Hematopoietic multipotent progenitor cell treated with erythropoietin and hydrocortisone succinate and interleukin-3 and kit ligand, for 8 days (in vitro differentiated cells): ENCODE results near the gene SHROOM1.
"Not testable (repeated sequence)": the region's sequence is repeated elsewhere in the genome, so short reads cannot be mapped to it uniquely, and the experiment has no call there.

Source experiments
- DNase-seq: peaks from one replicate; pipeline ENCODE4 v3.0.0-alpha.2; 2015

The SHROOM1 gene

DNA sequence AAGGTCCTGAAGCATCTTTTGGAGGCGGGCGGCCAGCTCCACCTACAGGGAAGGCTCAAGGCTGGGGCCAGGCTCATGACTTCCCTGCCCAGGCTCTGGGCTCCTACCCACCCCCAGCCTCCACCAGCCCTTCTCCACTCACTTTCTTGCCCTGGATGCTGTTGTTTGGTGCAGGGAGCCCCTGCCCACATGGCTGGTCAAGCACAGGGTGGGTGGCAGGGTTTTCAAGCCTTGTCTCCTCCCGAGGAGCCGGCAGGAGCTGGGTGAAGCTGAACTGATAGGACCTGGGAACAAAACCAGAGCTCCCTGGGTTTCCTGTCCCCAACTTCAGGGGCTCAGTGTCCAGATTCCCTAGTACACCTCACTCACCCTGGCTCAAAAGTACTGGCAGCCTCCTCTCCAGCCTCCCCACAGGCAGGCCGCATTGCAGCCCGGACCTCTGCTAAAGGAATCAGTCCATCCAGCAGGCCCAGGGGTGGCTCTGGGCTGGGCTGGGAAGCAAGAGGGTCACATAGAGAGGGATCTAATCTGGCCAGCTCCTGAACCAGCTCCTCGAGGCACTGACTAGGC is 6.9 kb downstream of the SHROOM1 start:
- no peak for DNase-seq

- peak; percentile 40 for DNase-seq
These were observed 7.6 kb downstream of the SHROOM1 start for GRCh38 chr5:132822650-132823480.

GRCh38 chr5:132821791-132822190 is 8.7 kb downstream of the SHROOM1 start:
- DNase-seq: no peak

DNA sequence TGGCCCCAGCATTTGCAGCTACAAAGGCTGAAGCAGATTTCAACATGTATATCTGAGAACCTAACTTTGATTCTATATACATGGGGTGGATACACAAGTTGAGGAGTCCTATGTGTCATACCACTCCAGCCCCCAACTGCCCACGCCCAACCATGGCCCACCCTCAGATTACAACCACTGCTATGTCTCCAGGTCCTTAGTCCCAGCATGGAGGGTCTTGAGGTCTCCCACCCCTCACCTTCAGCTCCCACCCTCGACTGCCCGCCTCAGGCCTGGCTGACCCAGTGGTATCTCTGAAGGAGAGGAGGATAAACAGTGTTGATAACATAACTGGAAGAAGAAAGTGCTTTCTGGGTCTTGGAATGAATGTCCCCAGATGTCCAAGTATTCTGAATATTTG is 9.1 kb downstream of the SHROOM1 start:
- DNase-seq: no peak

DNA sequence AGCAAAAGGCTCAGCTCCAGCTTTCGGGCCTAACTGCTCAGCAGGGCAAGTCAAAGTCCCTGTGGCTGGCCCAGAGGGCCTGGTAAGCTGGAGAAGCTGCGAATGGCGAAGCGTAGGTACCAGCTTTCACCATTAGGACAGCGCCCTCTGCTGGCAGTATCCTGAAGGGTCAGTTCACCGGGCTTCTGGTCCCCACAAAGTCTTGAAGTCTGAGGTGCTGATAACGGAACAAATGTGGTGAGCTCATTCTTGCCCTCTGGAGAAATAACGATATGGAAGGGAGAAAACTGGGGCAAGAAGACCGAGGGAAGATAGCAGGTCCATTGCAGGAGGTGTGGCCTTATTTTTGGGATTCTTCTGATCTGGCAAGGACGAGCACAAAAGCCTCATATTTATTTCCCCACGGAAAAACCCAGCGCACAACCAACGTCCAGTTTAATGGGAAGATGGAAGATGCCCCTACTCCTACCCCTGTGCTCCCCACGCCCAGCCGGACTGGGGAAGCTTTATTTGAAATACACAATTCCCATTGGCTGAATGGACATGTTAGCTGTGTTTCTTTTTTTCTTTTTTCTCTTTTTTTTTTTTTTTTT is 10.2 kb downstream of the SHROOM1 start:
- peak; percentile 95 for DNase-seq

GRCh38 chr5:132819468-132819867 is 11.0 kb downstream of the SHROOM1 start:
- DNase-seq: no peak

DNA sequence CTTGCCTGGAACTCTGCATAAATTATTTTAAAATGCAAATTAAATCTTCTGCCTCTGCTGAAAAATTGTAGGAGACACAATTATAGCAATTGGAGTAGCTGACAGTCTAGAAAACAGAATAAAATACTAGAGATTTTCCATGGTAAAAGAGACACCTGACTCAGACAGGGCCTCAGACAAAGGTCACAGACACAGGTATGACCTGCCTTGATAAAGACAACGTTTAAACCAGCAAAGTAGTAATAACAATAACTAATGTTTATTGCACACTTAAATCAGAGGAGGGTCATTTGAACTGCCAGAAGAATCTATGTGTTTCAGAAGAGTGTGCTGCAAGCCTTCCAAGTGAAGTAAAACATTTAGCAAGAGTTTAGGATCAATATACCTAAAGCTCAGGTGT is 13.4 kb downstream of the SHROOM1 start:
- no peak for DNase-seq

- DNase-seq: no peak
These were observed 13.9 kb downstream of the SHROOM1 start for GRCh38 chr5:132816554-132816953.

DNA sequence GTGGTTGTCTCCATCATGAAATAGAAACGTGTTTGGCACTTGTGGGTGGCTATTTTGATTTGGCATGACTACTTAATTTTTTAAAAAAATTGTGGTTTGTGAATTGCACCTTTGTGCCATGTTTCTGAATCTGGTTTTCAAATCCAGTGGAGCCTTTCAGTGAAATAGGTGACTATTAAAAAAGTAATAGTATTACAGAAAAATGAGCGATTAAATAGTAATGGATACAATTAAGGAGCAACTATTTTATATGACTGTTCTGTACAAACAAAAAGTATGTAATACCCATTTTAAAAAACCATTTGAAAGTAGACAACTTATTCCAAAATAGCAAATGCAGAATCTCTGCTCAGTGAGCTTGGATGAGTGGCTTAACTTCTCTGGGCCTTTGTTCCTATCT is 14.4 kb downstream of the SHROOM1 start:
- DNase-seq: no peak

DNA sequence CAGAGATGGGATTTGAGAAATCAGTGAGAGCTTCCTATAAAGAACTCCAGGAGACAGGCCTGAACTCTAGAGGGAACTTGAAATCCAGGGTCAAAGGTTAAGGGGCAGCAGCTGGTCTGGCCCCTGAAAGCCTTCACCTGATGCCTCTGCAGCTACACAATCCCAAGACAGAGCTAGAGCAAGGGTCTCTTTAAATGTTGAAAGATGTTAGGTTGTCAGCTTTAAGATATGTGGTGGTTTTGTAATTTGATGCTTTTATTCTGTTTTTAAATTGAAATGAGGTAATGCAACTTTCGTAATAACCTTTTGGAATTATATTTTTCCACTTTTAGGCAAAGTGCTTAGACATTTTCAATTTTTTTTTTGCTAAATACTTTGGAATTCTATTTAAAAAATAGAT is 15.0 kb downstream of the SHROOM1 start:
- no peak for DNase-seq

- no peak for DNase-seq
These were observed 15.7 kb downstream of the SHROOM1 start for GRCh38 chr5:132814503-132815294.

GRCh38 chr5:132813599-132814502 is 16.6 kb downstream of the SHROOM1 start:
- no peak for DNase-seq

DNA sequence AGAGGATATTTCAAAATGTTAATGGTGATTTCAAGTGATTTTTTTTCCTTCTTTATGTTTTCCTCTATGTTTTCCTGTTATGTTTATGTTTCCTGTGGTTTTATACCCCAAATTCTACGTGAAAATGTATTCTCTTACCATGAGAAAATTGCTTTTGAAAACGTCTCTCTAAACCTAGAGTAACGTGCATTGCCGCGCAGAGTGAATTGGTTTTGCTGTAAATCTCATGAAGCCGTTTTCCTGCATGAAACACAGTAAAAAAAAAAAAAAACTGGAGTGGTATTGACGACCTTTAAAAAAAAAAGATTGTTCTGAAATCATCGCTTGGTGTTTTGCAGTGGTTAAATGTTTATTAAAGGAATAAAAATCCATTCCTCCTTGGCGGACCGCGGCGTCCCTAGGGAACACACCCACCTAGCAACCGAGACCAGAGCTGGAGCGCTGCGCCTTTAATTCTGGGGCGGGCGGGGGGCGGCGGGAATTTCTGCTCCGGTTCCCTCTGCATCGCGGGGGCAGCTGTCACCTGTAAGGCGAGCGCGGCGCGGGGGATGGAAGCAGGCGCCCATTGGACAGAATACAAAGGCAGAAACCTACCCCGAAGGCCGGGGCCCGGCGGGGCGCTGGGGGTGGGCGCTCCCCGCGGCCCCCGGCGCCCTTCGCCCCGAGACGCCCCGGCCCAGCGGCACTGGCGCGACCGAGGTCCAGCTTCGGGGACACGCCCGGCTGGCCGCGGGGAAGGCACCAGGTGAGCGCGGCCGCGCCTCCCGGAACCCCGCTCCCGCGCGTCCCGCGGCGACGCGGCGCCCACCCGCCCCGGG is 17.5 kb downstream of the SHROOM1 start, which contains the start of gene SOWAHA:
TSS of gene SOWAHA (plus strand) at position 522 of the 818 bp plus-strand sequence. CDS start 320 bp downstream, outside the sequence.
- DNase-seq: no peak

GRCh38 chr5:132812123-132812765 is 18.2 kb downstream of the SHROOM1 start:
- no peak for DNase-seq

- no peak for DNase-seq
These were observed 19.8 kb downstream of the SHROOM1 start for GRCh38 chr5:132810605-132811004.

GRCh38 chr5:132808866-132809265 is 21.6 kb downstream of the SHROOM1 start:
- no peak for DNase-seq

DNA sequence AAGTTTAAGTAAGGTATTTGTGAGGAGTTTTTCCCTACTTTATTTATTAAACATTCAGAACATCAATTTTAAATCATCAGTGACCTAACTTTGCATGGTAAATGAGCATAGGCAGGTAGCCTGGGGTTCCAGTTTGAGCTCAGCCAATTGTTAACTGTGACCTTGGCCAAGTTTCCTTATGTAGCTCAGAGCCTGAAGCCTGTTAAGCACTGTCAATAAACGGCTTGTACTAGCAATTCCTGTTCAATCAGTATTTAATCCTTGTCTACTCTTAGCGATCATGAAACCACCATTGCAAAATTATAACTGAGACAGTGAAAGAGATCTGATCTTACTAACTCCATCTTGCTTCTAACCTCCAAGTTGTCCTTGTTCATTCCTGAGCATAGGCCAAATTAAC is 22.0 kb downstream of the SHROOM1 start:
- DNase-seq: no peak

GRCh38 chr5:132807163-132807838 is 23.1 kb downstream of the SHROOM1 start:
- peak; percentile 68 for DNase-seq

- DNase-seq: not testable (repeated sequence)
These were observed 23.7 kb downstream of the SHROOM1 start for GRCh38 chr5:132806804-132807162.

DNA sequence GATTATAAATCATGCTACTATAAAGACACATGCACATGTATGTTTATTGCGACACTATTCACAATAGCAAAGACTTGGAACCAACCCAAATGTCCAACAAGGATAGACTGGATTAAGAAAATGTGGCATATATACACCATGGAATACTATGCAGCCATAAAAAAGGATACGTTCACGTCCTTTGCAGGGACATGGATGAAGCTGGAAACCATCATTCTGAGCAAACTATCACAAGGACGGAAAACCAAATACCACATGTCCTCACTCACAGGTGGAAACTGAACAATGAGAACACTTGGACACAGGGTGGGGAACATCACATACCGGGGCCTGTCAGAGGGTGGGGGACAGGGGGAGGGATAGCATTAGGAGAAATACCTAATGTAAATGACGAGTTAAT is 24.6 kb downstream of the SHROOM1 start:
- DNase-seq: not testable (repeated sequence)
